ENCODE data around the gene DHX57.

Gene DHX57

DNA sequence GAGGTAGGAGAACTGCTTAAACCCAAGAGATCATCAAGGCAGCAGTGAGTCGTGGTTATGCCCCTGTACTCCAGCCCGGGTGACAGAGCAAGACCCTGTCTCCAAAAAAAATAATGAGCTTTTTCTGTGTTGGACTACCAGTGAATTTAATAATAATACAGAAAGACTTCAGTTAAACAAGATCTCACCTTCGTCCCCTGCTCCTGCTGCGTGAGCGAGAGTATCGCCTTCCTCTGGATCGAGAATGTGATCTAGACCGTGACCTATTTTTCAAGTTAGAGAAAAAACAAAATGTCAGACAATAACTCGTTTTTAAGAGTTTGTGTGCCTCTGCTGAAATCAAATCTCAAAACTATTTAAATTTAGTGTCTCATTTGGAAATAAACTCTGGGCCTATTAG is 127.3 kb downstream of the DHX57 start:
- DNase-seq: no peak

DNA sequence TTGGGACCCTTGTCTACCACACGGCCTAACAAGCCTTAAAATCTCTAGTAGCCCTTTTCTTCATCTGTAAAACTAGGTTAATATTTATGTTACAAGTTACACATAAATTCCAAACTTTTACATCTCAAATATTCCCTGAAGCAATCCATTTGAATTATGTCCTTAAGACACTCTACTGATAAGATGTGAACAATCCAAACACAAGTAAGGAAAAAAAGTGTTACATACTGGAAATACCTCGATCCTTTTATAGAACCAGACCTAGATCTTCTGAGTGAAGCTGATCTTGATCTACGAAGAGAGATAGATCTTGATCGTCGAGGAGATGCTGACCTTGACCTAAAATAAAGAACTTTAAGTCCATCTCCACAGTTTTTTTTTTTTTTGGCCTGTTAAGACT is 127.9 kb downstream of the DHX57 start:
- no peak for DNase-seq

Data from CD4-positive, alpha-beta T cell treated with Interleukin-15 for 1 hour (primary cell).